GM19468 (cell line): ENCODE data around the gene ANKRD31.

ENCODE experiments used
- ATAC-seq: cut with Tn5 transposase; IDR thresholded peaks from one replicate; pipeline ENCODE4 v1.9.1; 2021; ENCODE audit warnings: mild to moderate bottlenecking, moderate library complexity, moderate number of reproducible peaks; ENCODE audit not compliant: unreplicated experiment; ENCODE audit errors: extremely low read depth

Gene ANKRD31

DNA sequence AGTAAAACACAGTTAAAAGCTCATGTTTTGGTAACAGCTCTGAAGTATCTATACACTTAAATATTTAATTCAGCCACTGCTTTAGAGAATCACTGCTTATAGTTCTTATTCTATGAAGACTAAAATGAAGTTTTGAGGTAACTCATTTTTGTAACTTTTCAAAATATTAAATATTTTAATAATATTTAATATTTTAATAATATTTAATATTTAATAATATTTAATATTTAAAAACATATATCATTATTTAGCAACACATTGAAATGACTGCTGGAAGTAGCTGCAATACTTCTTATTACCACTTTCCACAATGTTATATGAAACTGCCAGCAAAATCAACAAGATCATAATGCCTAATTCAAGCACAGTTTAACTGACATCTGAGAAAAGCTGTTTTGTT, 165.6 kb downstream of the ANKRD31 start:
- no peak for ATAC-seq

- no peak for ATAC-seq
Measured at GRCh38 chr5:75067434-75067833, 169.2 kb downstream of the ANKRD31 start.

GRCh38 chr5:75062925-75063531, 173.7 kb downstream of the ANKRD31 start:
- ATAC-seq = no peak

GRCh38 chr5:75059912-75060545, 176.6 kb downstream of the ANKRD31 start:
- ATAC-seq = no peak

DNA sequence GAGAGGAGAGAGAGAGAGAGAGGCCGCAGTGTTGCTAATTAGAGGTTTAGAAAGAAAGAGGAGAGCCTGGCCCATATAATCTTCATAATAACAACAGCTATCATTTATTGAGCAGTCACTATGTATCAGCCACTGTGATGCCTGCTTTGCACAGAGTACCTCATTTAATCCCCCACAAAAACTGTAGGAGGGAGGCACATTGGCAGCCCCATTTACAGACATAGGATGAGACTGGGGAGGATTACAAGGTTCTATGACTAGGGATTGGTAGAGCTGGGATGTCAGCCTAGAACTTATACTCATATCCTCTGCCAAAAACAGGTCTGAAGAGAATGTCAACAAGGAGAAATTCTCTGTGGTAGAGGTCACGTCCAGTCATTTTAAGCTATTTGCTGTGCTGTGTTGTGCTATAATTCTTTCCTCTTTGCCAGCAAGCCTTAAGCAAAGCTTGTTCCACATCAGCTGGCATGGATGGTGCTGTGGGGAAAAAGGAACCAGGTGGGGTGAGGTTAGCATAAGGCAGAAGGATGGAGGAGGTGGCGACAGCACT, 177.6 kb downstream of the ANKRD31 start:
- no peak for ATAC-seq

GRCh38 chr5:75057561-75057960, 179.1 kb downstream of the ANKRD31 start:
- ATAC-seq = no peak

DNA sequence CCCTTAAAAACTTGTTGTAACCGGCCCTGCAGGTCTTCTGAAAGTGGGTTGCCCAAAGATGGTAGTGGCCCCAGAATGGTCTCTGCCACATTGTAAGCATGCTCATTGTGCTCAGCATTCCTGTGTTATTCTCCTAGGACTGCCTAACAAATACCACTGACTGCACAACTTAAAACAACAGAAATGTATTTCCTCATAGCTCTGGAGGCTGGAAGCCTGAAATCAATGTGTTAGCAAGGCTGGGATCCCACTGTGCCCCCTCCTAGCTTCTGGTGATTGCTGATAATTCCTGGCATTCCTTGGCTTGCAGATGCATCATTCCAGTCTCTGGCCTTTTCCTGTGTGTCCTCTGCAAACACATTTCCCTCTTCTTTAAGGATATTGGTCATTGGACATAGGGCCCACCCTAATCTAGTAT, 180.9 kb downstream of the ANKRD31 start:
- no peak for ATAC-seq

DNA sequence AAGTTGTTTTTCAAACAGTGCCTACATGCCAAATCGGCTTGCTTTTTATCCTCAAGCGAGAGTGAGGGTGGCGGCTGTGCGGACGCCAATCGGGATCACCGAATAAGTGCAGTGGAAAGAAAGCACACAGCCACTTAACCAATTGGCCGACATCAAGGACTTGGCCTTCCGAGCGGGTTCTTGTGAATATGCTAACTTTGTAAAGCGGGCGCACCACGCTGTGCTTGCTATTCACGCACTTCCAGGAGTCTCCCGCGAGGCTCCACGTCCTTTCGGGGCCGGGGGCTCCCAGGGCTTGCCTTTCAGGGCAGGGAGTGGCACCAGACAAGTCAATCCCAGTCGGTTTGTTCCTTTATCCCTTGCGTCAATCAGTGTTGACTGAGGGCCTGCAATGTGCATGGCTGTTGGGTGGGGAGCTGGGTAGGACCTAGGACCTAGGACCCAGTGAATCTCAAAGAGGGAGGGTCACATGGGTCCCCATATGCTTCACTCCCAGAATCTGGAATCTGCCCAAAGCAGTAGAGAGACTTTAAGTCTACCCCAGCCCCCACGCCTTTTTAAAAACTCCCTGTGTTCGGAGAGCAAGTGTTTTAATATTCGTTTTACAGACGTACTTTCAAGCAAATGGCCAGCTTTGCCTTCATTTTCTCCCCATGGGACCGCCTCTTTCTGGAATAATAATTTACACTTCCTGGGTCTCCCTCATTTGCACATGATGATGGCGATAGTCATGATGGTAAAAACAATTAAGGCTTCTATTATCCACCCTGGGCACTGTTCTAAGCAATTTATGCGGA, 182.3 kb downstream of the ANKRD31 start:
- ATAC-seq = no peak

DNA sequence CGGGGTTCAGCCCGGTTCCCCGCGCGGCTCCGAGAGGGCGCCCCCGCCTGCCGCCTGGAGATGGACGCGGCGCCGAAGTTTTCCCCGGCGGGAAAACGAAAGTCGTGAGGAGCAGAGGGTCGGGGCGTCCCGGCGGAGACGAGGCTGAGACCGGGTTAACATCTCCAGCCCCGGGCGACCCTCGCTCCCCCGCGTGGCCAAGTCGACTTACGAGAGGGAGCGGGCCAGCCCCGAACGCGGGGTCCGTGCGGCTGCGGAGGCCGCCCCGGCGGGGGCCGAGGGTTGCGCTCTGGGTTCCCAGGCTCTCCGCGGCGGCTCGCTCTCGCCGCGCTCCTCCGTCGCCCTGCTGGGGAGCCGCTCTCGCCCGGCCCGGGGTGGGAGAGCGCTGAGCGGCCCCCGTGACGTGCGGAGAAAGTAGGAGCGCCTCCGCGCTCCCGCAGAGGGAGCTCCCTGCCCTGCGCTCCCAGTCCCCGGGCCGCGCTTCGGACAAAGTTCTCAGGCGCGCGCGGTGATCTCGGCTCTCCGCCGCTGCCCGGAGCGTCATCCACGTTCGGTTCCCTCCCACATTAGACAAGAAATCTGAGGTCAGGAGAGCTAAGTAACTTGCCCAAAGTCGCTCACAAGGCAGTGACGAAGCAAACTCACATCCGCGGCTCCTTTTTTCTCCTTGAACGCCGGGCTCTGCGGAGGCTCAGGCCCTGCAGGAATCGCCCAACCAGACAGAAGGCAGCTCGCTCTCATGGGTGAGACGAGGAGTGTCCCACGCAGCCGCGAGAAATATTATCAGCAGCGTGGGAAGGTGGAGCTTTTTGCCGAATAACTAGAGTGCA, 183.2 kb downstream of the ANKRD31 start:
- ATAC-seq = no peak

DNA sequence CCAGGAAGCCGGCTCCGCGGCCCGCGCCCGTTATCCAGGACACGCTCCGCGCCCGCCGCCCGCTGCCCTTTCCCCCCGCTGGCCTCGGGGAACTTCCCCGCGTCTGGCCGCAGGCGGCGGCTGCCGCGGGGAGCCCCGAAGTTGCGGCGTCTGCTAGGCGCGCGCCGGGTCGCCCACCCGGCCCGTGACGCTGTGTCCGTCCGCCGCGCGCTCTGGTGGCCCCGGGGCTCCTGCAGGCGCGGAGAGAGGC, 183.7 kb downstream of the ANKRD31 start:
- ATAC-seq = no peak

- no peak for ATAC-seq
Measured at GRCh38 chr5:75052192-75053053, 184.3 kb downstream of the ANKRD31 start, which contains the start of gene GCNT4. TSS of gene GCNT4 (minus strand) at chr5:75052558. CDS start at chr5:75030037, 22,521 bp downstream.

- ATAC-seq = no peak
Measured at GRCh38 chr5:75051217-75051751, 185.4 kb downstream of the ANKRD31 start.

DNA sequence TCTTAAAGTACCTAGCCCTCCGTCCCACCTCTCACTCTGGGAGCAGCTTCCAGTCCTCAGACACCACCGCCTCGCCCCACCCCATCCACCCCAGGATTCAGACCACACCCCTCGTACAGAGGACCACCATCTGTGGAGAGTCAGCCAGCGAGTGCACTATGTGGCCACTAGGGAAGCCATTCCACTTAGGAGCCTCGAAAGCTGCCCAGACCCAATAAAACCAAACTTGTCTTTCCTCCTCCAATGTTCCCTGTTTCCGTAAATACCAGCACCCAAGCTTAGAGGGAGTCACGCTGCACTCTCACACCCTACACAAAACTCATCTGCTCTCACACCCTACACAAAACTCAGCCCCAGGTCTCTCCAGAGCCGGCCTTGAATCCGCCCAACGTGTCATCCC, 186.3 kb downstream of the ANKRD31 start:
- no peak for ATAC-seq

DNA sequence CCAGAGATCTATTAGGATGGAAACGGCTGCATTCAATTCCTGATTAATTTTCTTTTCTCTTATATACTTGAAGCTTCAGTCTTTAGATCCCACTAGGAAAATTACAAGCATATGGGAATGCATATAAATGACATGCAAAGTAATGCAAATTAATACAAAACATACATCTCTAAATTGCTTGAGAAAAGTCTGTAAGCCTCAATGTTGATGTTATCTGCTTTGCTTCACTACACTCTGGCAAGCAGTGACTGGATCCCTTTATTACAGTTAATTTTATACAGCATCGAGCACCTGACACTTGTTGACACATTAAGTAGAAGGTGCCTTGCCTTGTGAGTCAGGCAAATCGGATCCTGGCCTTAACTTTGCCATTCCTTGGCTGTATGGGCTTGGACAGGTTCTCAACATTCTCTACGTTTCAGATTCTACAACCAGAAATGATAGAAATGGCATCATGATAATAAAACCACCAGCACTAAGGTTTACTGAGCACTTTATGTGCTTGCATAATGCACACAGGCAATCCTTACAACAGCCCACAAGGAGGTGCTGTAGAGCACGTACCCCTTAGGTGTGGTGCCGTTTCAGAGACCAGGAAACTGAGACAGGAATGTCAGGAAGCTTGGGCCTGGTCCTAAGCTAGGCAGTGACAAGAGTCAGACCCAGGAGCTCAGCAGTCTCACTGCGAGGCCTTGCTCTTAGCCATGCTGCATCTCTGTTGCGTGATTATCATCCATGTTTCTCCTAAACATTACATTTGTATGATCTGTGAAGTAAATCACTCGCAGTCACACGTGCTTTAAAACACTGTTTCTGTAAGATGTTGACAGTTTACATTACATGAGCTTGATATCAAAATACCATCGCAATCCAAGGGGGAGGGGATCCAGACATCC, 187.0 kb downstream of the ANKRD31 start:
- ATAC-seq = no peak

DNA sequence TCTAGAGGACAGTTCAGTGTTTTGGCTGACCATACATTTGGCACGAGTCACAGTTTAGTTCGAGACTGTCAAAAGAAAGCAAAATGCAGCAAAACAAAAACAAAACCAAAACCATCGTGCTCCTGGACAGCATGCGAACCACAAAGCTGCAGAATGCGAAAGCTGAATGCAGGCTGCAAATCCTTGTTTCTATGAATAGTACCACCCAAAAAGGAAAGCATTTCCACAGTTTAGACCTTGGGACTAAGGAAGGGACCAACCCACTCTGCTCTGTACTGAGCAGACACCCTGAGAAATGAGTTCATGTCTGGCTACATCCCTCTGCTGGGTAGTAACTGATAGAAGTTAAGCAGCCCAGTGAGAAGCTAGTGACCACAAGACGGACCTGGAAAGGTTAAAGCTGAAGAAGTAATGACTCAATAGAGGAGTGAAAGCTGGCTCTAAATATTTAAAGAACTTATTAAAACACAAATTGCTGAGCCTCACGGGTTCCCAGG, 188.2 kb downstream of the ANKRD31 start:
- no peak for ATAC-seq

- ATAC-seq = no peak
Measured at GRCh38 chr5:75047356-75047755, 189.3 kb downstream of the ANKRD31 start.

DNA sequence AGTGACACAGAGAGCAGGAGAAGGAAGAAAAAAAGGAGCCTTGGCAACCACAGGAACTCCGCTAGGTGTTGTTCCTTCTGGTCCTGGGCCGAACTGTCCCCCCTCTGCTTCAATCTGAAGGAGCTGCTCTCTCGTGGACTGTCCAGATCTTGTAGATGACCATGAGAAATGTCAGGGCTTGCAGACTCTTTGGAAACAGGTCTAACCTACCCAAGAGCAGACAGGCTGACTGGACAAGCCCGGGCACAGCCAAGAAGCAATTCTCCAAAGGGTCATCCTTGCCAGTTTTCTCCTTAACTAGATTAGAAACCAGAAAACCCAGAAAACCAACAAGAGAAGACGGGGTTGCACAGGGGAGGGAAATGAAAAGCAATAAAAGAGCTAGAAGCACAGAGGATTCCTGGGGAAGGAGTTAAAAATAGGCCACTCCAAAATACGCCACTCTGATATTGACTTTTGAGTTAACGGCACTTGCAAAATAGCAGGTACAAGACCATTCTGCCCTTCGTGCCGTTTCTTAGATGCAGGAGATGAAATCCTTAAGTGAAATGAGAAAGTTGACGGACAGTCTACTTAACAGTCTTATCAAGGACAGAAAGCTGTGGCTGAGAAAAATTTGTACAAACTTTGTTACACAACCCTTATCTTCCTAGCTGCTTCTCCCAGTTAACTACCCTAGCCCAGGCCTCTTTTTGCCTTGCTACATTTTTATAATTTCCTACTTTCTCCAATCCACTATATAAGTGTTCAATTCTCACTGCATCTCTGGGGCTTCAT, 190.1 kb downstream of the ANKRD31 start:
- no peak for ATAC-seq
